Measurements from ENCODE around the gene CSNK2A1.
"Not testable (repeated sequence)": the region's sequence is repeated elsewhere in the genome, so short reads cannot be mapped to it uniquely, and the experiment has no call there.

Gene CSNK2A1

DNA sequence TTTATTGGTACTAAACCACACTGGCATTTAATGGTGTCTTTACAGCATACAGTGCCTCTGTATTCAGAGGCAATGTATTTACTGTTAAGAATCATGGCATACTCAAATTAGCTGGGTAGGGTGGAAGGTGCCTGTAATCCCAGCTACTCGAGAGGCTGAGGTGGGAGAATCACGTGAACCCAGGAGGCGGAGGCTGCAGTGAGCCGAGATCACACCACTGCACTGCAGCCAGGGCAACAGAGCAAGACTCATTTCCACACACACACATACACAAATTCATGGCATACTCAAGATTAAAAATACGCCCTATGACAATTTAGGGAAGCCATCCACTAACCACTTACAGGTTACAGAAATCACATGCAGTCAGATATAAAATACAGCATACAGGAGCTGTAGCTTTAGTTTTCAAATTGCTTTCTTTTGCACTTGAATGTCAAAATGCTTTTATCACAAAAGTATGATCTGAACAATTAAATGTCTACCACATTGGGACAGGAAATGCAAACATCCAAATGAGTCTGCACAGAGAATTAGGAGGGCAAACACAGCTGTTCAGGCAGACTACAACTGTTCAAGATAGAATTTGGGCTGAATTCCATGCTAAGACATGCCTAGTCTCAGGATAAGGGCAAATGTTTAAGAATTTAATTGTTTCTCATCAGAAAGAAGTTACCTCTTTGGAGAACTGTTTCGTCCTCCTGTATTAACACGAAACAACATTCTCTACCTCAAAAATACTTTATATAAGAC, 36.4 kb downstream of the CSNK2A1 start:
- no peak for DNase-seq (ENCODE audit: low read depth)
- no peak overlapping the region for H3K4me3 ChIP-seq (ENCODE audit: low read depth, low read length)

DNA sequence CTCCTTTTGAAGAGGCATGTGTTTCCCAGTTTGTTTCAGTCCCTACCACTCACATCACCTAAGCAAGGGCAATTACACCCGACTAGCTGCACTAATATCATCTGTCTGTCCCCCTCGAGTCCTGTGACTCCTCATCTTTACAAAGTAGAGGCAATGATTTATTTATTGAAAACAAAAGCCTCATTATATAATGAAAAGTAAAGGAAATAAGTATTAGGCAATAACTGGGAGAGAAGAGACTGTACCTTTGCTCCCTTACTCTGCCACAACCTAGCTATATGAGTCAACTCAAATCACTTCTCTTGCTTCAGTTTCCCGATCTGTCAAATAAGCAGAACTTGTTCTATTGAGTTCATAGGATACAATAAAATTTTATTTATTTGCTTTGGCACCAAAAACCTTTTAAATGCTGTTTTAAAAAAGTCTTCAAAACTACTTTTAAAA, 38.9 kb downstream of the CSNK2A1 start:
- H3K4me3 ChIP-seq (ENCODE audit: low read depth, low read length): no peak overlapping the region
- DNase-seq (ENCODE audit: low read depth): no peak

- no peak for DNase-seq (ENCODE audit: low read depth)
Measured at GRCh38 chr20:503048-503737, 40.4 kb downstream of the CSNK2A1 start.

GRCh38 chr20:497979-498378, 45.6 kb downstream of the CSNK2A1 start:
- no peak for DNase-seq (ENCODE audit: low read depth)

More at GRCh38 chr20:503048-503737, 40.4 kb downstream of the CSNK2A1 start:
- no peak overlapping the region for H3K4me3 ChIP-seq (ENCODE audit: low read depth, low read length)

GRCh38 chr20:496126-496696, 47.4 kb downstream of the CSNK2A1 start:
- no peak for DNase-seq (ENCODE audit: low read depth)
- no peak overlapping the region for H3K4me3 ChIP-seq (ENCODE audit: low read depth, low read length)

More at GRCh38 chr20:497979-498378, 45.6 kb downstream of the CSNK2A1 start:
- H3K4me3 ChIP-seq (ENCODE audit: low read depth, low read length): no peak overlapping the region

GRCh38 chr20:492159-492558, 51.4 kb downstream of the CSNK2A1 start:
- no peak overlapping the region for H3K4me3 ChIP-seq (ENCODE audit: low read depth, low read length)
- DNase-seq (ENCODE audit: low read depth): no peak

- no peak overlapping the region for H3K4me3 ChIP-seq (ENCODE audit: low read depth, low read length)
- DNase-seq (ENCODE audit: low read depth): no peak
Measured at GRCh38 chr20:487655-488054, 55.9 kb downstream of the CSNK2A1 start.

- H3K4me3 ChIP-seq (ENCODE audit: low read depth, low read length): no peak overlapping the region
- no peak for DNase-seq (ENCODE audit: low read depth)
Measured at GRCh38 chr20:483815-484644, 59.6 kb downstream of the CSNK2A1 start.

- no peak for DNase-seq (ENCODE audit: low read depth)
- no peak overlapping the region for H3K4me3 ChIP-seq (ENCODE audit: low read depth, low read length)
Measured at GRCh38 chr20:481167-481566, 62.4 kb downstream of the CSNK2A1 start.

DNA sequence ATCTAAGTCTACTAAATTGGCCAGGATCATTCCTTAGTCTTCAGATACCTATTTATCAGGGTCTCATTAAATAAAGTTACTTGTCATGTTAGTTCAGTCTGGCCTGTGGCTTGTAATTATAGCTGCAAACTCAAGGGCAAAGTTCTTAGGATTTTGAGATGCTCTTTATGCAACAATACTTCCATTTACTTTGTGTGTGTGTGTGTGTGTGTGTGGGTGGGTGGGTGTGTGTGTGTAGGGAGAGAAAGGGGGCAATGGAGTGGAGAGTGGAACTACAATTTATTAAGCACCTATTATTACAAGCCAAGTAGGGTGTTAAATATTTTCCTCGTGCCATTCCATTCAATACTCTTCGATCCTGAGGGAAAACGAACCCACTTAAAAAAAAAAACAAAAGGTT, 63.5 kb downstream of the CSNK2A1 start:
- H3K4me3 ChIP-seq (ENCODE audit: low read depth, low read length): no peak overlapping the region
- DNase-seq (ENCODE audit: low read depth): no peak

GRCh38 chr20:479487-479886, 64.1 kb downstream of the CSNK2A1 start:
- peak; percentile 20 for DNase-seq (ENCODE audit: low read depth)
- H3K4me3 ChIP-seq (ENCODE audit: low read depth, low read length): no peak overlapping the region

DNA sequence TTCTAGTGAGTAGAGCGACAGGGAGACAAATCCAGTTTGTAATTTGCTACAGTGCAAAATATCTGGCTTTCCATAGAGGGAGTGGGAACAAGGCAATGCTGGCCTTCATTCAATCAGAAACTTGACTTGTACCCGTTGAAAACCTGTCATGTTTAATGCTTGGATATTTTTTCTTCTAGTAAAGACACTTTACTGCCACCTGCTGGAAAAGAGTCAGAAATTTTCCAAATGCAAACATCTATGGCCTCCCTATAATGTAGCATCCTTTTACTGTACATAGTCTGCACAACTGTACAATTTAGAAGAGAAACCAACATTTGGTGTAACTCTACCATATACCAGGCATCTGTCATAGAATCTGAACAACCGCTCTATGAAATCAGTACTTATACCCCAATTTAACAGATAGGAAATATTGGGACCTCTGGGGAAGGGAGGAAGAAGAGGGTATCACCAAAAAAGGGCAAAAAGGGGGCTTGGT, 64.6 kb downstream of the CSNK2A1 start:
- peak; percentile 25 for DNase-seq (ENCODE audit: low read depth)
- H3K4me3 ChIP-seq (ENCODE audit: low read depth, low read length): no peak overlapping the region

GRCh38 chr20:478010-478948, 65.3 kb downstream of the CSNK2A1 start:
- no peak overlapping the region for H3K4me3 ChIP-seq (ENCODE audit: low read depth, low read length)
- DNase-seq (ENCODE audit: low read depth): peak; percentile 70

GRCh38 chr20:476561-477249, 66.9 kb downstream of the CSNK2A1 start:
- DNase-seq (ENCODE audit: low read depth); H3K4me3 ChIP-seq (ENCODE audit: low read depth, low read length): not testable (repeated sequence)

- no peak overlapping the region for H3K4me3 ChIP-seq (ENCODE audit: low read depth, low read length)
- no peak for DNase-seq (ENCODE audit: low read depth)
Measured at GRCh38 chr20:475463-476357, 67.9 kb downstream of the CSNK2A1 start.

GRCh38 chr20:474581-474980, 69.0 kb downstream of the CSNK2A1 start:
- DNase-seq (ENCODE audit: low read depth): no peak
- no peak overlapping the region for H3K4me3 ChIP-seq (ENCODE audit: low read depth, low read length)

GRCh38 chr20:472889-473292, 70.7 kb downstream of the CSNK2A1 start:
- no peak for DNase-seq (ENCODE audit: low read depth)
- H3K4me3 ChIP-seq (ENCODE audit: low read depth, low read length): no peak overlapping the region
